Neural cell (in vitro differentiated cells): Measurements from ENCODE around the gene HIVEP3. TPM values are rescaled to one million over a fixed set of nuclear protein-coding genes. Genes with fewer than 3 reads are reported as not detected.

Experiments used
- H2AFZ ChIP-seq: fragments of 200-600, 300-800 bp; sonication (generic), shearing (Covaris generic); 2 replicates; pipeline ENCODE4 v1.6.0; 2014; ENCODE audit warnings: low read depth, mild to moderate bottlenecking, antibody characterized with exemption, low read length, moderate library complexity
- H3F3A ChIP-seq: fragments of 200-600 bp; shearing (Covaris generic); 2 replicates; pipeline ENCODE4 v1.6.1; 2016; ENCODE audit warnings: mild to moderate bottlenecking, moderate library complexity, mixed read lengths, antibody characterized with exemption, low read length; ENCODE audit not compliant: insufficient read depth, poor library complexity, severe bottlenecking
- H3K27ac ChIP-seq: fragments of 200-600, 300-800 bp; sonication (generic), shearing (Covaris generic); 2 replicates; pipeline ENCODE4 v1.5.1; 2014; ENCODE audit warnings: mild to moderate bottlenecking, low read length, moderate library complexity
- H3K27me3 ChIP-seq: fragments of 300-800, 200-600 bp; sonication (generic), shearing (Covaris generic); 2 replicates; pipeline ENCODE4 v1.6.0; 2014; ENCODE audit warnings: mild to moderate bottlenecking, low read depth, low read length, moderate library complexity; ENCODE audit not compliant: insufficient read depth
- H3K36me3 ChIP-seq: fragments of 300-800, 200-600 bp; sonication (generic), shearing (Covaris generic); 2 replicates; pipeline ENCODE4 v1.5.1; 2014; ENCODE audit warnings: mild to moderate bottlenecking, antibody characterized with exemption, low read length, moderate library complexity; ENCODE audit not compliant: insufficient read depth
- H3K4me2 ChIP-seq: fragments of 300-800, 200-600 bp; sonication (generic), shearing (Covaris generic); 2 replicates; pipeline ENCODE4 v1.6.0; 2014; ENCODE audit warnings: mild to moderate bottlenecking, low read length
- H3K4me3 ChIP-seq: fragments of 300-800, 200-600 bp; sonication (generic), shearing (Covaris generic); 2 replicates; pipeline ENCODE4 v1.5.1; 2014; ENCODE audit warnings: mild to moderate bottlenecking, low read length, moderate library complexity
- H3K79me2 ChIP-seq: fragments of 200-600 bp; shearing (Covaris generic); replicated peaks from 2 replicates; pipeline ENCODE4 v1.6.0; 2014; ENCODE audit warnings: mild to moderate bottlenecking, low read length, moderate library complexity; ENCODE audit not compliant: insufficient read depth
- H3K9ac ChIP-seq: fragments of 300-800, 200-600 bp; sonication (generic), shearing (Covaris generic); 2 replicates; pipeline ENCODE4 v1.6.1; 2016; ENCODE audit warnings: mild to moderate bottlenecking, low read length, mixed read lengths
- H3K9me2 ChIP-seq: fragments of 200-600 bp; shearing (Covaris generic); 2 replicates; pipeline ENCODE4 v1.6.1; 2016; ENCODE audit warnings: mild to moderate bottlenecking, low read length, mixed read lengths; ENCODE audit not compliant: insufficient read depth
- H3K9me3 ChIP-seq: fragments of 200-600, 300-800 bp; sonication (generic), shearing (Covaris generic); 2 replicates; pipeline ENCODE4 v1.6.1; 2016; ENCODE audit warnings: mild to moderate bottlenecking, mixed run types, low read length, moderate library complexity, mixed read lengths
- H4K20me1 ChIP-seq: fragments of 200-600 bp; shearing (Covaris generic); 2 replicates; pipeline ENCODE4 v1.6.1; 2016; ENCODE audit warnings: mild to moderate bottlenecking, mixed run types; ENCODE audit not compliant: insufficient read depth
- EP300 ChIP-seq: fragments of 450-650 bp; conservative IDR thresholded peaks from 2 replicates; pipeline ENCODE4 v1.6.1; 2014; ENCODE audit warnings: antibody characterized with exemption, mild to moderate bottlenecking, moderate library complexity; ENCODE audit not compliant: poor library complexity, severe bottlenecking
- EZH2 ChIP-seq: fragments of 200-600, 300-800 bp; shearing (Covaris generic), sonication (generic); IDR thresholded peaks from 2 replicates; pipeline ENCODE4 v1.6.1; 2014; ENCODE audit warnings: antibody characterized with exemption, low read length, borderline replicate concordance, mild to moderate bottlenecking; ENCODE audit not compliant: insufficient read depth, poor library complexity, severe bottlenecking
- MXI1 ChIP-seq: fragments of 450-650 bp; conservative IDR thresholded peaks from 2 replicates; pipeline ENCODE4 v1.6.1; 2014; ENCODE audit warnings: antibody characterized with exemption, mild to moderate bottlenecking; ENCODE audit not compliant: poor library complexity, severe bottlenecking
- POLR2AphosphoS5 ChIP-seq: IDR thresholded peaks from 2 replicates; pipeline ENCODE4 v1.6.1; 2012
- RAD21 ChIP-seq: fragments of 450-650 bp; conservative IDR thresholded peaks from 2 replicates; pipeline ENCODE4 v1.6.1; 2014; ENCODE audit warnings: antibody characterized with exemption, mild to moderate bottlenecking, moderate library complexity
- SMC3 ChIP-seq: fragments of 450-650 bp; conservative IDR thresholded peaks from 2 replicates; pipeline ENCODE4 v1.6.1; 2014; ENCODE audit warnings: antibody characterized with exemption, mild to moderate bottlenecking, moderate library complexity; ENCODE audit not compliant: poor library complexity
- TAF1 ChIP-seq: IDR thresholded peaks from 2 replicates; pipeline ENCODE4 v1.6.1; 2012; ENCODE audit warnings: low read depth
- polyA plus RNA-seq: library from polyadenylated mRNA; depleted of rRNA; stranded (reverse); fragments of >200 nt; gene quantifications from 2 replicates; pipeline ENCODE4 v1.2.3, GENCODE V29; 2014
- TF ChIP-seq, protein P1 (sequence below): IDR thresholded peaks from 2 replicates; pipeline ENCODE4 v1.6.1; 2012; ENCODE audit warnings: borderline replicate concordance
- TF ChIP-seq, protein P2 (sequence below): fragments of 450-650 bp; IDR thresholded peaks from 2 replicates; pipeline ENCODE4 v1.5.1; 2014; ENCODE audit warnings: antibody characterized with exemption, mild to moderate bottlenecking, moderate library complexity; ENCODE audit not compliant: poor library complexity, severe bottlenecking

Gene HIVEP3
- polyA plus RNA-seq, 1 donor from 2014 or later: 2.6 TPM

DNA sequence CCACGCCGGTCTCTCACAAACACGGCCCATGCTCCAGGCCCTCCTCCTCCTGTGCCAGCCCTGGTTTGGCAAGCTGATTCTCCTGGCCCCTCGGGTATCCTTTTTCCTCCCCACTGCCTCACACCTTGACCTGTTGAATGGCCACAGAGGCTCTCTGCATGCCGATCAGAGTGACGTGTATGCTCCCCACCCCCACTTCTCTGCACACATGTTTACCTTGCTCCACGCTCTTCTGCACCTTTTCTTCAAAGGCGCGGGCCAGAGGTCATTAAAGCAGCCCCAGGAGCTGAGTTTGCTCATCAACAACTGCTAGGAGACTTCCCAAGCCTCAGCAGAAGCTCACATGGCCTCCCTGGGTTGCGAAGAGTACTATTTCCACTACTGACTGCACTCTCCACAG, 295.0 kb downstream of the HIVEP3 start:
- Histone ChIP-seq H3K4me2 (no peak overlapping the region), H3K79me2 (no peaks in the 10 kb centered on the region), H3K27ac (no peak overlapping the region)

GRCh38 chr1:41622859-41623732, 295.6 kb downstream of the HIVEP3 start:
- no peaks in the 10 kb centered on the region for H3F3A ChIP-seq
- no peak overlapping the region for H2AFZ ChIP-seq
- H3K9ac ChIP-seq: no peak overlapping the region
- no peaks in the 10 kb centered on the region for H3K27me3 ChIP-seq
- no peak overlapping the region for H3K4me2 ChIP-seq
- H3K9me3 ChIP-seq: no peaks in the 10 kb centered on the region
- H3K9me2 ChIP-seq: no peaks in the 10 kb centered on the region
- no peaks in the 10 kb centered on the region for H3K36me3 ChIP-seq
- no peak for TF ChIP-seq SMC3
- TF ChIP-seq, protein P1, sequence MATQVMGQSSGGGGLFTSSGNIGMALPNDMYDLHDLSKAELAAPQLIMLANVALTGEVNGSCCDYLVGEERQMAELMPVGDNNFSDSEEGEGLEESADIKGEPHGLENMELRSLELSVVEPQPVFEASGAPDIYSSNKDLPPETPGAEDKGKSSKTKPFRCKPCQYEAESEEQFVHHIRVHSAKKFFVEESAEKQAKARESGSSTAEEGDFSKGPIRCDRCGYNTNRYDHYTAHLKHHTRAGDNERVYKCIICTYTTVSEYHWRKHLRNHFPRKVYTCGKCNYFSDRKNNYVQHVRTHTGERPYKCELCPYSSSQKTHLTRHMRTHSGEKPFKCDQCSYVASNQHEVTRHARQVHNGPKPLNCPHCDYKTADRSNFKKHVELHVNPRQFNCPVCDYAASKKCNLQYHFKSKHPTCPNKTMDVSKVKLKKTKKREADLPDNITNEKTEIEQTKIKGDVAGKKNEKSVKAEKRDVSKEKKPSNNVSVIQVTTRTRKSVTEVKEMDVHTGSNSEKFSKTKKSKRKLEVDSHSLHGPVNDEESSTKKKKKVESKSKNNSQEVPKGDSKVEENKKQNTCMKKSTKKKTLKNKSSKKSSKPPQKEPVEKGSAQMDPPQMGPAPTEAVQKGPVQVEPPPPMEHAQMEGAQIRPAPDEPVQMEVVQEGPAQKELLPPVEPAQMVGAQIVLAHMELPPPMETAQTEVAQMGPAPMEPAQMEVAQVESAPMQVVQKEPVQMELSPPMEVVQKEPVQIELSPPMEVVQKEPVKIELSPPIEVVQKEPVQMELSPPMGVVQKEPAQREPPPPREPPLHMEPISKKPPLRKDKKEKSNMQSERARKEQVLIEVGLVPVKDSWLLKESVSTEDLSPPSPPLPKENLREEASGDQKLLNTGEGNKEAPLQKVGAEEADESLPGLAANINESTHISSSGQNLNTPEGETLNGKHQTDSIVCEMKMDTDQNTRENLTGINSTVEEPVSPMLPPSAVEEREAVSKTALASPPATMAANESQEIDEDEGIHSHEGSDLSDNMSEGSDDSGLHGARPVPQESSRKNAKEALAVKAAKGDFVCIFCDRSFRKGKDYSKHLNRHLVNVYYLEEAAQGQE: no peak
- TF ChIP-seq EP300: no peak
- TF ChIP-seq, protein P2, sequence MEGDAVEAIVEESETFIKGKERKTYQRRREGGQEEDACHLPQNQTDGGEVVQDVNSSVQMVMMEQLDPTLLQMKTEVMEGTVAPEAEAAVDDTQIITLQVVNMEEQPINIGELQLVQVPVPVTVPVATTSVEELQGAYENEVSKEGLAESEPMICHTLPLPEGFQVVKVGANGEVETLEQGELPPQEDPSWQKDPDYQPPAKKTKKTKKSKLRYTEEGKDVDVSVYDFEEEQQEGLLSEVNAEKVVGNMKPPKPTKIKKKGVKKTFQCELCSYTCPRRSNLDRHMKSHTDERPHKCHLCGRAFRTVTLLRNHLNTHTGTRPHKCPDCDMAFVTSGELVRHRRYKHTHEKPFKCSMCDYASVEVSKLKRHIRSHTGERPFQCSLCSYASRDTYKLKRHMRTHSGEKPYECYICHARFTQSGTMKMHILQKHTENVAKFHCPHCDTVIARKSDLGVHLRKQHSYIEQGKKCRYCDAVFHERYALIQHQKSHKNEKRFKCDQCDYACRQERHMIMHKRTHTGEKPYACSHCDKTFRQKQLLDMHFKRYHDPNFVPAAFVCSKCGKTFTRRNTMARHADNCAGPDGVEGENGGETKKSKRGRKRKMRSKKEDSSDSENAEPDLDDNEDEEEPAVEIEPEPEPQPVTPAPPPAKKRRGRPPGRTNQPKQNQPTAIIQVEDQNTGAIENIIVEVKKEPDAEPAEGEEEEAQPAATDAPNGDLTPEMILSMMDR: no peak
- TF ChIP-seq MXI1: no peak
- TF ChIP-seq EZH2: no peak
- TF ChIP-seq RAD21: no peak
- no peak for TF ChIP-seq POLR2AphosphoS5
- TF ChIP-seq TAF1: no peak
- H3K79me2 ChIP-seq: no peaks in the 10 kb centered on the region
- no peak overlapping the region for H3K27ac ChIP-seq
- H3K4me3 ChIP-seq: no peak overlapping the region
- no peaks in the 10 kb centered on the region for H4K20me1 ChIP-seq

More for the DNA sequence above, 295.0 kb downstream of the HIVEP3 start:
- H3K9me3 ChIP-seq: no peaks in the 10 kb centered on the region
- no peaks in the 10 kb centered on the region for H3K27me3 ChIP-seq
- no peaks in the 10 kb centered on the region for H3F3A ChIP-seq
- H3K9me2 ChIP-seq: no peaks in the 10 kb centered on the region
- no peaks in the 10 kb centered on the region for H3K36me3 ChIP-seq
- no peak overlapping the region for H2AFZ ChIP-seq
- H3K9ac ChIP-seq: no peak overlapping the region
- no peak overlapping the region for H3K4me3 ChIP-seq
- TF ChIP-seq, protein P1: no peak
- TF ChIP-seq POLR2AphosphoS5 (no peak), SMC3 (no peak)
- H4K20me1 ChIP-seq: no peaks in the 10 kb centered on the region
